Measurements from ENCODE around the gene KCNS1. TPM values are rescaled to one million over a fixed set of nuclear protein-coding genes. Genes with fewer than 3 reads are reported as not detected.

KCNS1 gene
- total RNA-seq, 1 donor from 2014 or later = 2.2 TPM

GRCh38 chr20:45087097-45087790 lies 13.7 kb downstream of the KCNS1 start:
- Mint-ChIP-seq H3K27me3 (no peaks in the 10 kb centered on the region), H3K4me1 (ENCODE audit: unreplicated experiment) (peaks cover 12% of the 10 kb centered on the region), H3K9me3 (peaks cover 9% of the 10 kb centered on the region), H3K27ac (peak overlapping the region; percentile 81), H3K36me3 (peaks cover 14% of the 10 kb centered on the region), H3K4me3 (no peak overlapping the region)
- no peak for DNase-seq (ENCODE audit: extremely low spot score, unreplicated experiment)
- no peak for TF ChIP-seq CTCF (conservative IDR thresholded peaks at IDR 0.05)

GRCh38 chr20:45085867-45086266 lies 15.1 kb downstream of the KCNS1 start:
- Mint-ChIP-seq H3K27me3 (no peaks in the 10 kb centered on the region), H3K36me3 (peaks cover 22% of the 10 kb centered on the region), H3K4me1 (ENCODE audit: unreplicated experiment) (peaks cover 12% of the 10 kb centered on the region), H3K9me3 (peaks cover 9% of the 10 kb centered on the region), H3K27ac (no peak overlapping the region), H3K4me3 (no peak overlapping the region)
- DNase-seq (ENCODE audit: extremely low spot score, unreplicated experiment) = no peak
- no peak for TF ChIP-seq CTCF (conservative IDR thresholded peaks at IDR 0.05)

- Mint-ChIP-seq H3K27me3 (no peaks in the 10 kb centered on the region), H3K27ac (no peak overlapping the region), H3K4me3 (no peak overlapping the region), H3K36me3 (peaks cover 24% of the 10 kb centered on the region), H3K9me3 (peaks cover 9% of the 10 kb centered on the region), H3K4me1 (ENCODE audit: unreplicated experiment) (peaks cover 12% of the 10 kb centered on the region)
- no peak for DNase-seq (ENCODE audit: extremely low spot score, unreplicated experiment)
- no peak for TF ChIP-seq CTCF (conservative IDR thresholded peaks at IDR 0.05)
Observed at GRCh38 chr20:45085289-45085688, 15.6 kb downstream of the KCNS1 start.

GRCh38 chr20:45083127-45083526 lies 17.8 kb downstream of the KCNS1 start:
- H3K27ac Mint-ChIP-seq = no peak overlapping the region
- DNase-seq (ENCODE audit: extremely low spot score, unreplicated experiment) = no peak
- H3K4me3 Mint-ChIP-seq = no peak overlapping the region
- peaks cover 24% of the 10 kb centered on the region for H3K36me3 Mint-ChIP-seq
- H3K9me3 Mint-ChIP-seq = peaks cover 9% of the 10 kb centered on the region
- peaks cover 10% of the 10 kb centered on the region for H3K4me1 Mint-ChIP-seq (ENCODE audit: unreplicated experiment)
- TF ChIP-seq CTCF (conservative IDR thresholded peaks at IDR 0.05) = no peak
- H3K27me3 Mint-ChIP-seq = no peaks in the 10 kb centered on the region

- peaks cover 3% of the 10 kb centered on the region for H3K4me1 Mint-ChIP-seq (ENCODE audit: unreplicated experiment)
Observed at GRCh38 chr20:45082468-45082867, 18.5 kb downstream of the KCNS1 start.

More at GRCh38 chr20:45082468-45082867, 18.5 kb downstream of the KCNS1 start:
- Mint-ChIP-seq H3K9me3 (peaks cover 9% of the 10 kb centered on the region), H3K27ac (no peak overlapping the region), H3K36me3 (peaks cover 24% of the 10 kb centered on the region), H3K4me3 (no peak overlapping the region), H3K27me3 (no peaks in the 10 kb centered on the region)
- TF ChIP-seq CTCF (conservative IDR thresholded peaks at IDR 0.05) = no peak
- DNase-seq (ENCODE audit: extremely low spot score, unreplicated experiment) = no peak

Measured in type B pancreatic cell (in vitro differentiated cells).